ENCODE results near the gene ANXA11.

- TF ChIP-seq POLR2AphosphoS5 (IDR thresholded peaks at IDR 0.05; ENCODE audit: borderline replicate concordance, low read depth, low read length) (no peak), EZH2 (IDR thresholded peaks at IDR 0.05) (no peak)
Measured at GRCh38 chr10:80136134-80136571, 69.2 kb downstream of the ANXA11 start.

Measured in SK-N-MC (cell line).